ENCODE results near the gene FAM222B. TPM values are rescaled to one million over a fixed set of nuclear protein-coding genes. Genes with fewer than 3 reads are reported as not detected.

FAM222B gene
- total RNA-seq, 1 experiment from 2014 or later: 39.5 TPM

- ChIA-PET POLR2A (no interaction called here), CTCF (no interaction called here)
- Mint-ChIP-seq H3K27ac (ENCODE audit: unreplicated experiment) (no peak overlapping the region), H3K27me3 (ENCODE audit: insufficient read depth, unreplicated experiment) (no peaks in the 10 kb centered on the region), H3K36me3 (ENCODE audit: insufficient read depth, unreplicated experiment) (peaks cover 10% of the 10 kb centered on the region), H3K4me3 (ENCODE audit: unreplicated experiment) (no peak overlapping the region), H3K9me3 (ENCODE audit: unreplicated experiment) (no peaks in the 10 kb centered on the region), H3K4me1 (ENCODE audit: low read depth, unreplicated experiment) (no peaks in the 10 kb centered on the region)
- DNase-seq: no peak
- no TSS peak for BruUV-seq (replicated peaks)
- Histone ChIP-seq H3K4me3 (ENCODE audit: low read depth, low read length) (no peak overlapping the region), H3K9me3 (no peaks in the 10 kb centered on the region), H3K27me3 (replicated peaks; ENCODE audit: control insufficient read depth, insufficient read depth, low read length) (no peaks in the 10 kb centered on the region), H3K4me1 (0 out of 2 replicates have a peak, but pooled peaks cover 3% of the 10 kb centered on the region), H3K36me3 (ENCODE audit: control insufficient read depth, insufficient read depth, low read length) (no peaks in the 10 kb centered on the region)
- no peak for TF ChIP-seq CTCF (IDR thresholded peaks at IDR 0.05; ENCODE audit: insufficient read depth in 1 of 2, low read depth in 1 of 2, low read length in 1 of 2, severe bottlenecking in 1 of 2, unreplicated experiment in 1 of 2)
- intact Hi-C loops (cut with micrococcal nuclease; ENCODE audit: unreplicated experiment): no loop called here
Observed at GRCh38 chr17:28834420-28834819, 8.2 kb downstream of the FAM222B start.

GRCh38 chr17:28828294-28829040 is 14.1 kb downstream of the FAM222B start:
- Histone ChIP-seq H3K9me3 (no peaks in the 10 kb centered on the region), H3K27me3 (replicated peaks; ENCODE audit: control insufficient read depth, insufficient read depth, low read length) (no peaks in the 10 kb centered on the region), H3K4me3 (ENCODE audit: low read depth, low read length) (no peak overlapping the region), H3K36me3 (ENCODE audit: control insufficient read depth, insufficient read depth, low read length) (no peaks in the 10 kb centered on the region), H3K4me1 (no peaks in the 10 kb centered on the region)
- no peak for TF ChIP-seq CTCF (IDR thresholded peaks at IDR 0.05; ENCODE audit: insufficient read depth in 1 of 2, low read depth in 1 of 2, low read length in 1 of 2, severe bottlenecking in 1 of 2, unreplicated experiment in 1 of 2)
- no peaks in the 10 kb centered on the region for H3K27me3 Mint-ChIP-seq (ENCODE audit: insufficient read depth, unreplicated experiment)
- peaks cover 10% of the 10 kb centered on the region for H3K36me3 Mint-ChIP-seq (ENCODE audit: insufficient read depth, unreplicated experiment)
- ChIA-PET CTCF (interaction anchor here (1.2 kb wide), 1 partner anchor 65 kb away, joined by 4 read pairs; no protein-coding TSS in a partner anchor), POLR2A (no interaction called here)
- H3K4me3 Mint-ChIP-seq (ENCODE audit: unreplicated experiment): no peak overlapping the region
- H3K27ac Mint-ChIP-seq (ENCODE audit: unreplicated experiment): no peak overlapping the region
- intact Hi-C loops (cut with micrococcal nuclease; ENCODE audit: unreplicated experiment): loop anchor here (10.0 kb wide), 1 partner anchor 46 kb away; no protein-coding TSS in a partner anchor
- BruUV-seq (replicated peaks): no TSS peak
- H3K9me3 Mint-ChIP-seq (ENCODE audit: unreplicated experiment): no peaks in the 10 kb centered on the region
- no peak for DNase-seq
- peaks cover 4% of the 10 kb centered on the region for H3K4me1 Mint-ChIP-seq (ENCODE audit: low read depth, unreplicated experiment)

- no peaks in the 10 kb centered on the region for H3K36me3 ChIP-seq (ENCODE audit: control insufficient read depth, insufficient read depth, low read length)
- intact Hi-C loops (cut with micrococcal nuclease; ENCODE audit: unreplicated experiment): loop anchor here (10.0 kb wide), 1 partner anchor 47 kb away; no protein-coding TSS in a partner anchor
- Mint-ChIP-seq H3K36me3 (ENCODE audit: insufficient read depth, unreplicated experiment) (peaks cover 10% of the 10 kb centered on the region), H3K27me3 (ENCODE audit: insufficient read depth, unreplicated experiment) (no peaks in the 10 kb centered on the region), H3K9me3 (ENCODE audit: unreplicated experiment) (no peaks in the 10 kb centered on the region), H3K27ac (ENCODE audit: unreplicated experiment) (no peak overlapping the region), H3K4me3 (ENCODE audit: unreplicated experiment) (no peak overlapping the region), H3K4me1 (ENCODE audit: low read depth, unreplicated experiment) (peaks cover 6% of the 10 kb centered on the region)
- H3K4me3 ChIP-seq (ENCODE audit: low read depth, low read length): no peak overlapping the region
- no TSS peak for BruUV-seq (replicated peaks)
- no peaks in the 10 kb centered on the region for H3K4me1 ChIP-seq
- DNase-seq: no peak
- TF ChIP-seq CTCF (IDR thresholded peaks at IDR 0.05; ENCODE audit: insufficient read depth in 1 of 2, low read depth in 1 of 2, low read length in 1 of 2, severe bottlenecking in 1 of 2, unreplicated experiment in 1 of 2): no peak
- ChIA-PET CTCF (interaction anchor here (1.2 kb wide), 1 partner anchor 64 kb away, joined by 4 read pairs; no protein-coding TSS in a partner anchor), POLR2A (no interaction called here)
- no peaks in the 10 kb centered on the region for H3K9me3 ChIP-seq
- H3K27me3 ChIP-seq (replicated peaks; ENCODE audit: control insufficient read depth, insufficient read depth, low read length): no peaks in the 10 kb centered on the region
Observed at GRCh38 chr17:28827672-28828071, 14.9 kb downstream of the FAM222B start.

All from Caco-2 (cell line).